ENCODE results near the gene ADARB2. TPM values are rescaled to one million over a fixed set of nuclear protein-coding genes. Genes with fewer than 3 reads are reported as not detected.

ADARB2 gene
- total RNA-seq, 1 donor from 2014 or later, result 38.7 TPM

DNA sequence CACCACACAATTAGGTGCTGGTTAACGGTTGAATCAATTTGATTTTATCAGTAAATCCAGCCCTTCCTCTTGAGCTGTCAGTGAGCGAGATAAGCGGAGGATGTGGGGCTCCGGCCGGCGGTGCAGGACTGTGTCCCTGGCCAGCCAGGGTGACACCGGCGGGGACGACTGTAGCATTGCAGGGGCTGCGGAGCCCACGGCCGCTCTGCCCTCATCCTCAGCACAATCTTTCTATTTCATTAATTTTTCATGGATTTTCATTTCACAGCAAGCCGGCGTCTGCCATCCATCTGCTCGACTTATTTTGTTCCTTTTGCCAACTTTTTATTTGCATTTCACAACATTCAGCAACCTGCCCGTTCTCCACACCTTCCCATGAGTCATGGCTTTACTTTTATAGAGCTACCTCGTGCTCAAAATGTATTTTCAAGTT lies 4.7 kb downstream of the ADARB2 start:
- TF ChIP-seq, protein P1, sequence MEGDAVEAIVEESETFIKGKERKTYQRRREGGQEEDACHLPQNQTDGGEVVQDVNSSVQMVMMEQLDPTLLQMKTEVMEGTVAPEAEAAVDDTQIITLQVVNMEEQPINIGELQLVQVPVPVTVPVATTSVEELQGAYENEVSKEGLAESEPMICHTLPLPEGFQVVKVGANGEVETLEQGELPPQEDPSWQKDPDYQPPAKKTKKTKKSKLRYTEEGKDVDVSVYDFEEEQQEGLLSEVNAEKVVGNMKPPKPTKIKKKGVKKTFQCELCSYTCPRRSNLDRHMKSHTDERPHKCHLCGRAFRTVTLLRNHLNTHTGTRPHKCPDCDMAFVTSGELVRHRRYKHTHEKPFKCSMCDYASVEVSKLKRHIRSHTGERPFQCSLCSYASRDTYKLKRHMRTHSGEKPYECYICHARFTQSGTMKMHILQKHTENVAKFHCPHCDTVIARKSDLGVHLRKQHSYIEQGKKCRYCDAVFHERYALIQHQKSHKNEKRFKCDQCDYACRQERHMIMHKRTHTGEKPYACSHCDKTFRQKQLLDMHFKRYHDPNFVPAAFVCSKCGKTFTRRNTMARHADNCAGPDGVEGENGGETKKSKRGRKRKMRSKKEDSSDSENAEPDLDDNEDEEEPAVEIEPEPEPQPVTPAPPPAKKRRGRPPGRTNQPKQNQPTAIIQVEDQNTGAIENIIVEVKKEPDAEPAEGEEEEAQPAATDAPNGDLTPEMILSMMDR (IDR thresholded peaks at IDR 0.05), result no peak

DNA sequence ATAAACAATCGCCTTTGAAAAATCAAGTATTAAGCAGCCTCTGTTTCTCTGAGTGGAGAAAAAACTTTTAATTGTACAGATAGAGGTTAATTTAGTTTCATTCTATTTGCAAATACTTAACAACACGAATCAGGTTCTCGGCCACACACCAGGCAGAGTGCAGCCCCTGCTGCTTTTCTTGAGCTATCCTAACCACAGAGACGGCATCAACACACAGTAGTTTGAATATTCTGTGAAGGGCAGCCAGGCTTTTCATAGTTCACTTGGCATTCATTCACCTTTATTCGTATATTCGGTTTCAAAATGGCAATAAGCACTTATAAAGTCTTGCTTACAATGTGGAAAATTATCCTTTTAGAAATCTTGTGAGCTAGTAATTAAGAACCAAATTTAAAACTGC lies 5.7 kb downstream of the ADARB2 start:
- TF ChIP-seq, protein P1 (IDR thresholded peaks at IDR 0.05), result no peak
- Mint-ChIP-seq H3K27ac (ENCODE audit: unreplicated experiment) (no peak overlapping the region), H3K4me1 (ENCODE audit: unreplicated experiment) (peaks cover 21% of the 10 kb centered on the region), H3K27me3 (ENCODE audit: unreplicated experiment) (peaks cover 47% of the 10 kb centered on the region), H3K36me3 (ENCODE audit: unreplicated experiment) (peaks cover 2% of the 10 kb centered on the region), H3K9me3 (ENCODE audit: unreplicated experiment) (no peaks in the 10 kb centered on the region), H3K4me3 (ENCODE audit: unreplicated experiment) (no peak overlapping the region)
- no peak for DNase-seq (ENCODE audit: extremely low spot score, unreplicated experiment)

More for the DNA sequence above, 4.7 kb downstream of the ADARB2 start:
- peaks cover 50% of the 10 kb centered on the region for H3K27me3 Mint-ChIP-seq (ENCODE audit: unreplicated experiment)
- H3K27ac Mint-ChIP-seq (ENCODE audit: unreplicated experiment), result no peak overlapping the region
- H3K4me1 Mint-ChIP-seq (ENCODE audit: unreplicated experiment), result peaks cover 25% of the 10 kb centered on the region
- no peak for DNase-seq (ENCODE audit: extremely low spot score, unreplicated experiment)
- H3K9me3 Mint-ChIP-seq (ENCODE audit: unreplicated experiment), result no peaks in the 10 kb centered on the region
- no peak overlapping the region for H3K4me3 Mint-ChIP-seq (ENCODE audit: unreplicated experiment)
- H3K36me3 Mint-ChIP-seq (ENCODE audit: unreplicated experiment), result no peaks in the 10 kb centered on the region

DNA sequence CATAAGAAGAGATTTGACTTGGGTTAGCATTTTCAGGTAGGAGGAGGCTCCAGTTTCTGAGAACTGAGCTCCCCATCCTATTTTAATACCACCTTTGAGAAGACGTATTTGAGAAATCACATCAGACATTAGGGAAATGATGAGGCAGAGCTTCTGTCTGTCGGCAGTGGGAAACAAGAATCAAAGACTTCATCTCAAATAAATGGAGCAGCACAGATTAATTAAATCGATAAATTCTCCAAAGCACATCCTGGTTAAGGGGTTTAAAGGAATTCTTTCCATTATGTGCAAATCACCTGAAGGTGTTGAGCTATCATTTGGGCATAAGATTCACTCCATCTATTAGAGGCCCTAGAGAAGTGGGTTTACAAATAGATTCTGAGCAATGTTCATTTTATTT lies 7.6 kb downstream of the ADARB2 start:
- peaks cover 2% of the 10 kb centered on the region for H3K36me3 Mint-ChIP-seq (ENCODE audit: unreplicated experiment)
- peaks cover 9% of the 10 kb centered on the region for H3K4me1 Mint-ChIP-seq (ENCODE audit: unreplicated experiment)
- H3K4me3 Mint-ChIP-seq (ENCODE audit: unreplicated experiment), result no peak overlapping the region
- no peak overlapping the region for H3K27ac Mint-ChIP-seq (ENCODE audit: unreplicated experiment)
- H3K27me3 Mint-ChIP-seq (ENCODE audit: unreplicated experiment), result peaks cover 34% of the 10 kb centered on the region
- TF ChIP-seq, protein P1 (IDR thresholded peaks at IDR 0.05), result no peak
- H3K9me3 Mint-ChIP-seq (ENCODE audit: unreplicated experiment), result no peaks in the 10 kb centered on the region
- no peak for DNase-seq (ENCODE audit: extremely low spot score, unreplicated experiment)

GRCh38 chr10:1726861-1727260 lies 10.5 kb downstream of the ADARB2 start:
- Mint-ChIP-seq H3K4me1 (ENCODE audit: unreplicated experiment) (no peaks in the 10 kb centered on the region), H3K36me3 (ENCODE audit: unreplicated experiment) (peaks cover 4% of the 10 kb centered on the region), H3K4me3 (ENCODE audit: unreplicated experiment) (no peak overlapping the region), H3K27ac (ENCODE audit: unreplicated experiment) (no peak overlapping the region), H3K9me3 (ENCODE audit: unreplicated experiment) (no peaks in the 10 kb centered on the region), H3K27me3 (ENCODE audit: unreplicated experiment) (peaks cover 18% of the 10 kb centered on the region)
- TF ChIP-seq, protein P1 (IDR thresholded peaks at IDR 0.05), result no peak
- DNase-seq (ENCODE audit: extremely low spot score, unreplicated experiment), result no peak

GRCh38 chr10:1724921-1725488 lies 12.3 kb downstream of the ADARB2 start:
- Mint-ChIP-seq H3K36me3 (ENCODE audit: unreplicated experiment) (peaks cover 4% of the 10 kb centered on the region), H3K9me3 (ENCODE audit: unreplicated experiment) (no peaks in the 10 kb centered on the region), H3K27ac (ENCODE audit: unreplicated experiment) (no peak overlapping the region), H3K27me3 (ENCODE audit: unreplicated experiment) (peaks cover 9% of the 10 kb centered on the region), H3K4me3 (ENCODE audit: unreplicated experiment) (no peak overlapping the region), H3K4me1 (ENCODE audit: unreplicated experiment) (no peaks in the 10 kb centered on the region)
- no peak for DNase-seq (ENCODE audit: extremely low spot score, unreplicated experiment)
- TF ChIP-seq, protein P1 (IDR thresholded peaks at IDR 0.05), result no peak
